MM.1S (cell line): ENCODE results near the gene FADS1.

ENCODE experiments used
- CTCF ChIP-seq: fragments of 300-600 bp; sonication (generic); IDR thresholded peaks from 2 replicates; pipeline ENCODE4 v1.5.1; 2016; ENCODE audit warnings: antibody characterized with exemption, low read length, mixed read lengths
- EZH2 ChIP-seq: fragments of 300-600 bp; sonication (generic); optimal IDR thresholded peaks from 2 replicates; pipeline ENCODE3; 2017; ENCODE audit warnings: low read depth, mild to moderate bottlenecking, antibody characterized with exemption, low read length, mixed read lengths
- EZH2phosphoT487 ChIP-seq: fragments of 300-600 bp; sonication (generic); IDR thresholded peaks from 2 replicates; pipeline ENCODE4 v1.6.1; 2018; ENCODE audit warnings: antibody characterized with exemption, low read length

- TF ChIP-seq CTCF (no peak), EZH2phosphoT487 (no peak), EZH2 (no peak)
These were observed 35.1 kb upstream of the FADS1 start for GRCh38 chr11:61851900-61852295.
